GM12872 (cell line): ENCODE data around the gene SYNGAP1.

Experiments used
- CTCF ChIP-seq: IDR thresholded peaks from 3 replicates; pipeline ENCODE4 v1.5.1; 2011; ENCODE audit warnings: low read depth, mild to moderate bottlenecking, low read length, moderate library complexity; ENCODE audit not compliant: insufficient read depth

SYNGAP1 gene

GRCh38 chr6:33383427-33384185, 36.3 kb upstream of the SYNGAP1 start:
- no peak for TF ChIP-seq CTCF

GRCh38 chr6:33384581-33385020, 35.3 kb upstream of the SYNGAP1 start:
- TF ChIP-seq CTCF = no peak

- no peak for TF ChIP-seq CTCF
Measured at GRCh38 chr6:33390173-33390572, 29.7 kb upstream of the SYNGAP1 start.

- no peak for TF ChIP-seq CTCF
Measured at GRCh38 chr6:33390767-33391277, 29.0 kb upstream of the SYNGAP1 start.

GRCh38 chr6:33391278-33391921, 28.5 kb upstream of the SYNGAP1 start, which contains the start of gene KIFC1:
Gene KIFC1, plus strand, starts transcription at chr6:33391823. Its CDS starts 163 bp downstream, at chr6:33391986.
- TF ChIP-seq CTCF = peak; percentile 98

- no peak for TF ChIP-seq CTCF
Measured at GRCh38 chr6:33391922-33392594, 27.8 kb upstream of the SYNGAP1 start.

GRCh38 chr6:33392595-33392948, 27.3 kb upstream of the SYNGAP1 start:
- TF ChIP-seq CTCF = no peak
